GM12873 (cell line): ENCODE results near the gene CEP43.

Experiments used
- TF ChIP-seq, protein P1 (sequence below): IDR thresholded peaks from 2 replicates; pipeline ENCODE4 v1.5.1; 2012; ENCODE audit warnings: low read depth, mild to moderate bottlenecking, moderate library complexity, low read length, control low read depth; ENCODE audit not compliant: insufficient read depth; ENCODE audit errors: missing control alignments

The CEP43 gene

DNA sequence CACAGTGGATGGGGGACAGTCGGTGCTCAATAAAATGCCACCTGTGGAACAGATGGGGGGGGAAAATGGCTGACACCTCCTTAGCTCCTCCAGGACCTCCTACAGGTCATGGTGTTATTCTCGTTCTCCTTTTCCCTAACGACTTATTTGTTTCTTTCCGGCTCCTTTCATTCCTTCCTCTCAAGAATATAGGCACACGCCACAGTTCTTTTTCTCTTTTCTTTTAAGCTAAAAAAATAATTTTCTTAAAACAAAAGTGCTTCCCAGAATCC, 41.5 kb upstream of the CEP43 start:
- TF ChIP-seq, protein P1, sequence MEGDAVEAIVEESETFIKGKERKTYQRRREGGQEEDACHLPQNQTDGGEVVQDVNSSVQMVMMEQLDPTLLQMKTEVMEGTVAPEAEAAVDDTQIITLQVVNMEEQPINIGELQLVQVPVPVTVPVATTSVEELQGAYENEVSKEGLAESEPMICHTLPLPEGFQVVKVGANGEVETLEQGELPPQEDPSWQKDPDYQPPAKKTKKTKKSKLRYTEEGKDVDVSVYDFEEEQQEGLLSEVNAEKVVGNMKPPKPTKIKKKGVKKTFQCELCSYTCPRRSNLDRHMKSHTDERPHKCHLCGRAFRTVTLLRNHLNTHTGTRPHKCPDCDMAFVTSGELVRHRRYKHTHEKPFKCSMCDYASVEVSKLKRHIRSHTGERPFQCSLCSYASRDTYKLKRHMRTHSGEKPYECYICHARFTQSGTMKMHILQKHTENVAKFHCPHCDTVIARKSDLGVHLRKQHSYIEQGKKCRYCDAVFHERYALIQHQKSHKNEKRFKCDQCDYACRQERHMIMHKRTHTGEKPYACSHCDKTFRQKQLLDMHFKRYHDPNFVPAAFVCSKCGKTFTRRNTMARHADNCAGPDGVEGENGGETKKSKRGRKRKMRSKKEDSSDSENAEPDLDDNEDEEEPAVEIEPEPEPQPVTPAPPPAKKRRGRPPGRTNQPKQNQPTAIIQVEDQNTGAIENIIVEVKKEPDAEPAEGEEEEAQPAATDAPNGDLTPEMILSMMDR: no peak

DNA sequence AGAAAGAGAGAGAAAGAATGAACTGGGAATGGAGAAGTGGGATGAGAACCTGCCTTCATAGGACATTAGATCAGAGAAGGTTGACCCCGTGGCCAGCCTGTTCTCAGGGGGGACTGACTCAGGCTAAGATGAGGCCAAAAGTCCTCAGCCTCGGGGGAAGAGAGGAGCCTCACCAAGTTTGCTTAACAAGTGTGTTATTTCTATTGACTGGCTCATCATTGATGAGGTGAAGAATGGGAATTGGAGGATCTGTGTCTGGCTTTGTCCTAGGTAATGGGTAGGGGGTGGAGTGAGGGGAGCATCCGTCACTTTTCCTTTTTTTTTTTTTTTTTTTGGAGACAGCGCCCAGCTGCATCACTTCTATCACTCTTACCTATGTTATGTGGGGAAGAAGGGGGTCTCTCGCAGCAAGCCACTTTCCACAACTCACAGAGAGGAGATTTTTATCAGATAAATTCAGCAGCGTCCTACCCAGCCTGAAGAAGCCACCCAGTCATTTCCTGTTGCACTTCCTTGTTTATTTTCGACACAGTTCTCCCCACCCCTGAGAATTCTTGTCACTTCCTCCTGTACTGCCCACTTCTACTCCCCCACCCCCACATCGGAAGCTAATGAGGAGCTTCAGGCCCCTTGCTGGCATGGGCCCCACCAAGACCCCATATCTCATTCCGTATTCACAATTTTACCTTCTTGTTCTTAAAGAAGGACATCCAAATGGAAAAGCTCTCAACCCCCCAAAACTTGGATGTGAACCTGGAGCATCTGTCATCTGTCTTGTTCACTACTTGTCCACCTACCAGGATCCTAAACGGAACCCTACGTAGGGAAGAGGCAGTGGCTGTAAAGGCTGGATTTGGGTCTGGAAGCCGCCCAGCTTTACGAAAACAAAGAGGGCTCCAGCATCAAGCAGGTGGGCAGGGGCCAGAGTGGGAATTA, 40.0 kb upstream of the CEP43 start:
- TF ChIP-seq, protein P1: no peak

DNA sequence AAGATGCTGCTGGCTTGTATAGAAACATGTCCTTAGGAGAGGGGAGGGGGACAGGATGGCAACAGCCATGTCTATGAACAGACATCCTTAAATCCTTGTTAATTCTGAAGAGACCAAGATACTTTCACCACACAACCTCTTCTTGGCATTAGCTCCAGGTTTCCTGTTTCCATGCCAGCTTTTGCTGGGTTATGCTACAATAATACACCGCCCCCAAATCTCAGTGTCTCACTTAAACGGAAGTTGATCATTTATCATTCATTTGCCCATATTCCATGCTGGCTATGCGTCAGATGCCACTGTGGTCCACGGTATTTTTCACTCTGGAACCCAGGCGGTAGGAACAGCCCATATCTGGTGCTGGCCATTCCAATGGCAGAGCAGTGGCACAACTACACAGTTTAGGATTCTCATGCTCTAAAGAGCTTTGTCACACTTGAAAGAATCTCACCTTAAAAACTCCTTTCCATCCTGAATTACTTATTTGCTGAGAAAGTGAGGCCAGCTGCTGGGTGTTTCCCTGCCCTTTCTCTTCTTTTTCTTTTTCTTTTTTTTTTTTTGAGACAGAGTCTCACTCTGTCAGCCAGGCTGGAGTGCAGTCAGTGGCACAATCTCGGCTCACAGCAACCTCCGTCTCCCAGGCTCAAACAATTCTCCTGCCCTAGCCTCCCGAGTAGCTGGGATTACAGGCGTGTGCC, 39.1 kb upstream of the CEP43 start:
- TF ChIP-seq, protein P1: no peak

DNA sequence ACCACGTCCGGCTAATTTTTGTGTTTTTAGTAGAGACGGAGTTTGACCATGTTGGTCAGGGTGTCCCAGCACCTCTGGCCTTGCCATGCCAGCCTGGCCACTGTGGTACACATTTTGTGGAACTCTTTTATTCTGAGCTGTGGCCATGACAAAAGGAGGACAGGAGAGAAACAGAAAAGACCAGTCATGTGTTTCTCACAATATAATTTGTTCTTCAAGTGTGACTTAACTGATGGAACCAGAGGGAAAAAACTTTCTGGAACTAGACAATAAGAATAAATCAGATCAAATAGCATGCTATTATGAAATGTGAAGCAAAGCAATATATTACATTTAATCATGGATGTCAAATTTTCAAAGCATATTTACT, 38.6 kb upstream of the CEP43 start:
- TF ChIP-seq, protein P1: no peak

DNA sequence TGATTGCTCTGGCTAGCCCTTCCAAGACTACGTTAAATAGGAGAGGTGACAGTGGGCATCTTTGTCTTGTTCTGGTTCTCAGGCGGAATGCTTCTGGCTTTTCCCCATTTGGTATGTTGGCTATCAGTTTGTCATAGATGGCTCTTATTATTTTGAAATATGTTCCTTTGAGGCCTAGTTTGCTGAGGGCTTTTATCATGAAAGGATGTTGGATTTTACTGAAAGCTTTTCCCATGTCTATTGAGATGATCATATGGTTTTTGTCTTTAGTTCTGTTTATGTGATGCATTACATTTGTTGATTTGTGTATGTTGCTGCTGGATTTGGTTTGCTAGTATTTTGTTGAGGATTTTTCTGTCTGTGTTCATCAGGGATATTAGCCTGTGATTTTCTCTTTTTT, 32.9 kb upstream of the CEP43 start:
- TF ChIP-seq, protein P1: no peak

DNA sequence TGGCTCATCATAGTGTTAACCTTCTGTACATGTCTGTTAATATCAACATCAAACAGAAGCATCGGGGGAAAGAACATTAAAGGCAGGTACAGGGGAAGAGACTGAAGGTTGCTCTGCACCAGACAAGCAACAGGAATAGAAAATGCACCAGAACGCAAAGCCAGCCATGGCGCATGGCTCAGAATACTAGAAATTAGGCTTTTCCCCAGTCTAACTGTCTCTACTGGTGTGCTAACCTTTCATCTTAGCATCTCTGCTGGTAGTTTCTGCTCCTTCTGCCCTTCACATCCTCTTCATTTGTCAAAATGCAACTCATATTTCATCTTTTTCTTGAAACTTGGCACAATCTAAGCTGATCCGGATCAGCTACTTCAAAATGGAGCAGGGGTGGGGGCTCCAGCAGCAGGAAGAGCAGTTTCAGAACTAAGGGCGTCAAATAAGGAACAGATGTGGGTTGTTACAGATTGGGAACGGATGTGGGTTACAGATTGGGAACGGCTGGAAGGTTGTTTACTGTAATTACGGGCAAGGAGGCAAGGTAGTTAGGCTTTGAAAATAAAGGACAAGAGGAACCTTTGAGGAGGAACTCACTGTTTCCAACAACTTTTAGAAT, 29.7 kb upstream of the CEP43 start:
- TF ChIP-seq, protein P1: no peak

DNA sequence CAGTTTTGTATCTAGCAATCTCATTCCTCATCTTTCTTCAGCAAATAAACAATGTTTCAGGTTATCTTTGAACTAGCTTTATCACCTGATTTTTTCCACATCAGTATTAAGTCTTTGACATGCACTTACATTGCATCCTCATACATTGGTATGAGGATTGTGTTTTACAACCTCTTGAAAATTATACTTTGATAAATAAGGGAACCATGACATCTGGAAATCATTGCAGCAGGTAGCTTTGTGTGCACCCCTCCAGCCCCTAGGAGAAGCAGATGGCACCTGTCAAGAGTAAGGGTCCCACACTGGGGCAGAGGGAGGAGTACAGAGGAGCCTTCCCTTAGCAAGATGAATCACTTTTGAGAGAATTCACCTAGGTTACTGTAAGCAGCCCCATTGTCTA, 29.1 kb upstream of the CEP43 start:
- TF ChIP-seq, protein P1: no peak
